HG03060 (cell line): ENCODE measurements around the gene ARL4C.

Experiments used
- ATAC-seq: cut with Tn5 transposase; IDR thresholded peaks from one replicate; pipeline ENCODE4 v1.9.1; 2021; ENCODE audit warnings: low read depth, moderate number of reproducible peaks; ENCODE audit not compliant: unreplicated experiment

The ARL4C gene

DNA sequence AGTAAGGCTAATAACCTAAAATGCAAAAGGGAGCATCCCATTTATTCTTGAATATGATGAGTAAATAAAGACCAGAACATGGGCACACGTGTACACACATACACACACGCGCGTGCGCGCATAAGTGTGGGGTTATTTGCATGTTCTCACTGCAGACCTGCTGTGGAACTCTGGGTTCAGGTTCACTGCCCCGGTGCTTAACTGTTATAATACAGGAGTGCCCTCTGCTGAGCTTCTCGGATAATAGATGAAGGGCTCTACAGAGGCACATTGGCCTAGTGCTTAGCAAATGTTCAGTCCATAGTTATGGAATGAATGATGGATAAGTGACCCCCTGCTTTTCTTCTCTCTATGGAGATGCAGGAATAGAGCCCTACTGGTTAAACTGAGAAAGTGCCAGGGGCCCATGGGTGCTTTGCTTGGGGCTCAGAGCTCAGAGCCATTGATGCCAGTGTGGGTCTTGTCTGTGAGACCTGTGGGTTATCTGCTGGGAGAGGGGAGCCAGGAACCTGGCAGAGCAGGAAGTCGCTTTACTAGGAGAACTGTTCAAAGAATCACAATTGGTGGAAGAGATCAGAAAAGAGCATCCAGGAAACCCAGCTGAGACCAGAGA is 3.6 kb upstream of the ARL4C start:
- peak; percentile 51 for ATAC-seq

DNA sequence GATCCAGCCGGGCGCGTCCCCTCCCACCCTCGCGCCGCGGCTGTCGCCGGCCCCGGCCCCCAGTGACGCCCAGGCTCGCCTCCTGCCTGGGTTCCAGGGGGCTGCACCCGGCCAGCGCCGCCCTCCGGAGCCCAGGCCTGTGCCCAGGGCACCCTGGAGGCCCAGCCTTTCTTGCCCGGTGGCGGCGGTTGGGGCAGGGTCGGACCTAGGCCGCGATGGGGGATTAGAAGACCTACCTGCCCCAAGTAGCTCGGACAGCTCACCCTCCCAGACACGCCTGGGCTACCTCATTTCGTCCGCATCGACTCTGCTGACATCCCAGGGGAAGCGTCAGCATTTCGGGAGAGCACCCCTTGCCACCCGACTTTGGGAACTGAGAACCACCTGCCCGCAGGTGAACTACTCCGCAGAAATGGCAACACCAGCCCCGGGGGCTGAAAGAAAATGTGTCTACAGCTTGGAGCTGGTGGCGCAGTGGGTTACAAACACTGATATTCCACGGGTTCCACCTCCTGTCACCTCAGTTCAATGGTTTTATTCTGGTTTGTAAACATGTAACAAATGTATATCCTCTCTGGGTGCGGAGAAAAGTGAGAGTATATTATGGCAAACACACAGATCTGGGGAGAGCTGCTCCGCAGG is 834 bp upstream of the ARL4C start:
- no peak for ATAC-seq

DNA sequence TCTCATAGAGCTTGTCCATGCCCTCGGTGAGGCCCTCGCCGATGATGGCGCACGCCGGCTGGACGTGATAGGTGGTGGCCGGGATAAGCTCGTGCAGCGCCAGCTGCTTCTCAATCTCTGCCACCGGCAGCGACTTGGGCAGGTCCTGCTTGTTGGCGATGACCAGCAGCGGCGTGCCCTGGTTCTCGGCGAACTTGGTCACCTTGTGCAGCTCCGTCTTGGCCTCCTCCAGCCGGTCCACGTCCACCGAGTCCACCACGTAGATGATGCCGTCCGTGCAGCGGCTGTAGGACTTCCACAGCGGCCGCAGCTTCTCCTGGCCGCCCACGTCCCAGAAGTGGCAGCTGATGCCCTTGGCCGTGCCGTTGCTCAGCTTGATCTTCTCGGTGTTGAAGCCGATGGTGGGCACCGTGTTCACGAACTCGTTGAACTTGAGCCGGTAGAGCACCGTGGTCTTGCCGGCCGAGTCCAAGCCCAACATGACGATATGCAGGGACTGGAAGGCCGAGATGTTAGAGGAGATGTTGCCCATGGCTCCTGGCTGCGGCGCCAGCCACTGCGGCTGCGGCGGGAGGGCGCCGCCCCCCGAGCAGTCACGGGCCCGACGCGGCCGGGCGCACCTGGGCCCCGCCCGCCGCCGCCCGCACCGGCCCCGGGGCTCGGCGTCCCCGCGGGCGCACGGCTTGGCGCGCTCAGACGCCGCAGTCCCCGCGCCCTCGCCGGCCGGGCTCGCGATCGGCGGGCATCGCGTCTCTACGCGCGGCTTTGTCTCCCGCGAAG is 636 bp downstream of the ARL4C start:
- ATAC-seq = no peak

DNA sequence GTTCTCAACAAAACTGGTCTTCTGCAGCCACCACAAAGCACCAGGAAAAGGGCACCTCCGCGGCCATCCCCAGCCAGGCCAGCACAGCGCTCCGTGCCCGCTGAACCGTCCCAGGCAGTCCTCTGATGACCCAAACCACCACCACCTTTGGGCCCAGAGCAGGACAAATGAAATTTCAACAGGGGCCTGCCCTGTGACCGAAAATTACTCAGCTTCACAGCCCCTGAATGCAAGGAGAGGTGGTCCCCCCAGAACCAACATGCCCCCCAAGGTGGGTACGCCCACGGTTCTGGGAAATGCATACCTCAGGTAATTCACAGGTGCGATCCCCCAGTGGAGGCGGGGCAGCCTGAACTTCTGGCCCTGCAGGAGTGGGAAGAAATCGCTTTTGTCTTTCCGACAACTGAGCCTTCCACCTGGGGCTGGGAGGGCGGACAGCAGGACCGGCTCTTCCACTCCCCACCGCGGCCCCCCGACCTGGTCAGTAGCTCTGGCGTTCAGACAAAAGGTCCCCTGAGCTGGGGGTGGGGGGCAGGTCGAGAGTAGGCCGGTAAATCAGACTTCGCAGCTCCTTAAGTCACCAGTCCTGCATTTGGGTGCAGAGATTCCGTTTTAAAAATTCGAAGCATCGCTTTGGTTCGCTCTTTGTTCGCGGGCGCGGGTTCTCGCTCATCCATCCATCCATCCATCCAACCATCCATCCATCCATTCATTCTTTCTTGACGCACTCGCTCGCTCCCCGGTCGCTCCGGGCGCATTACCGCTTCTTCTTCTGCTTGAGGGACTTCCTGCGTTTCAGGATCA is 1.4 kb downstream of the ARL4C start:
- ATAC-seq = no peak

DNA sequence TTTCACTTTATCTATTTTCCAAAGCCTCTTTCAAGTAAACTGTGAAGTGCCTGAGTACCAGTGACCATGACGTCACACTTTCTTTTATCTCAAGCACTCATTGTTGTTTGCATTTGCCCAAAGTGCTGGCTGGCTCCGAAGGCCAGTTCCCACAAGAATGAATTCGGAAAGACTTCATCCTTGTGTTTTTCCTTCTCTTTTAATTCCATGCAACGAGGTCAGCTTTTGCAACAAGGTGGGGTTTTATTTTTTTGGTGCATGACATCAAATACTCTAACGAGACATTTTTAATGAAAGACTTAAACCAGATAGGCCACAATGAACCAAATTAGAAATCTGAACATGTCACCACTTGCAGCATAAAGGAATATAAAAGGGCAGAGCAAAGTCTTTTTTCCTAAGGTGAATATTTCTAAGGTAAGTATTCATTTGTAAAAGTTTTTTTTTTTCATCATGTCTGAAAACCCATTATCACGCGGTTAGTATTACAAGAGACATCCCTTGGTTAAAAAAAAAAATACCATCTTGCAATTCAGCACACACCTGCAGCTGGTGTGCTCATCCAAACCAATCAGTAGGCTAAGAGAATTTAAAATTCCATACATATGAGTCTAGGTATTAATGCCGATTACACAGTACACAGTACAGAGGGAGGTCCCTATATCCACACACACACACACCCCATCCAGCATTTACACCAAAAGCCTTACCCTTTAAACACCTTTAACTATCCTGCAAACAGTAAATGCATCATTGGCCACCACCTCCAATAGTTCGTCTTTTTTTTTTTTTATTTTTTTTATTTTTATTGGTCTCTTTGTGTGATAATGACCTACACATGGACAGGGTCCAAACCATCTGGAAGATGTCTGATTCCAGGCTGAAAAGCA is 2.3 kb downstream of the ARL4C start:
- no peak for ATAC-seq

DNA sequence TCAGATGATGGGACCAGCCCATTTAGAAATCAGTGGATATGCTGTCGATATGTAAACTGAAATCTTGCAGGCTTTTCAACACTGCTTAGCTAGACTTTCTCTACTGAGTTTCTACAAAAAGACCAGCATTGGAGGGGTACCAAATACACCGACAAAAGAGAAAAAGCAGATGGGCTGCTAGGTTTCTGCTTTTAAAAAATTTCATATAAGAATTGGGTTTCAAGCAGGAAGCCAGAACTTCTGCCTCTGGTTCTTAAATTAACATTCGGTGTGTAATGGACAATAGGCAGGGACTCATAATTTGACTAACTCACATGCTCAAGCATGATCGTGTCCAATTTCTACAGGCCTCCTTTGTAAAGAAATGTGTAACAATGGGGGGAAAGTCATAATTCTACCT is 3.1 kb downstream of the ARL4C start:
- ATAC-seq = no peak

DNA sequence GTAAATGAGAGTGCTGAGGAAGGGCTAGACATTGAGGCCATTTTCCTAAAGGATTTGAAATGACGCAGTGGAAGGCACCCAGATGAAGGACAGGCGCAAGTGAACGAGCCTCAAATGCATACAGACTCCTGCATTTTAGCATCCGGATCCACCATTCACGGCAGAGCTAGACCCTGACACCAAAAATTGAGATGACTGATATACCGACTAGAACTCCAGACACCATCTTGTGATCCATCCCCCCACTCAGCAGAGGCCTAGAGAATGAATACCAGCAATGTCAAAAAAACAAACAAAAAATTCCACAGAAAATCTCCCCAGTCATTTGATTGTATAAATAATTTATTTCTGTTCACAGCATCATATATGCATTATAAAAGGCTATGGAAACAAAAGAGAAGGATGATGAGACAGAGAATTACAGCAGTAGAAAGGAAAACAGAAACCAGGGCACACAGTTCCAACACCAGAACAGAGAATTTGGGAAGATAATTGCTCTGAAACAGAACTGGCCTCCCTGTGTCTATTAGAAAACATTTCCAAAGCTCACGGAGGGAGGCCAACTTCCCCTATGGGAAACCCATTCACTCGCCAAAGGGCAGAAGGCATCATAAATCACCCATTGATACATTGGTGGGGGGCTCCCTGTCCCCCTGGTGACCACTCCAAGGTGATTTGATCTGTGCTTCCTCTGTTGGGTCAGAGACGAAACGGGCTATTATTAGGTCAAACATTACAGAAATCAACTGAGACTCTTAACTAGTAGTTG is 4.0 kb downstream of the ARL4C start:
- ATAC-seq = no peak

DNA sequence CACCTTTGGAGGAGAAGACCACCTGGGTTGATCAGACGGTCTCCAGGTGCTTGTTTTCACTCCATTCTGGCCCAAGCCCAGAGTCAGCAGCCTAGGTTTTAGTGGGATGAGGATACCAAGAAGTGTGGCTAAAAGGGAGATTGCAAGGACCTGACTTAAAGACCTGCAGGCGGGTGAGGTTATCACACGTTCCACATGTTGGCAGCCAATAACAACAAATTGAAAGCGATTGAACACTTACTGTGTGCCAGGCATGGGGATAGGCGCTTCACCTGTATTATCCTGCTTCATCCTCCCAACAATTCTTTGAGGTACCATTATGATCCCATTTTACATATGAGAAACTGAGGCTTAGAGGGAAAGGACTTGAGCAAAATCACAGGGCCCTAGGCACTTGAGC is 5.0 kb downstream of the ARL4C start:
- ATAC-seq = no peak

DNA sequence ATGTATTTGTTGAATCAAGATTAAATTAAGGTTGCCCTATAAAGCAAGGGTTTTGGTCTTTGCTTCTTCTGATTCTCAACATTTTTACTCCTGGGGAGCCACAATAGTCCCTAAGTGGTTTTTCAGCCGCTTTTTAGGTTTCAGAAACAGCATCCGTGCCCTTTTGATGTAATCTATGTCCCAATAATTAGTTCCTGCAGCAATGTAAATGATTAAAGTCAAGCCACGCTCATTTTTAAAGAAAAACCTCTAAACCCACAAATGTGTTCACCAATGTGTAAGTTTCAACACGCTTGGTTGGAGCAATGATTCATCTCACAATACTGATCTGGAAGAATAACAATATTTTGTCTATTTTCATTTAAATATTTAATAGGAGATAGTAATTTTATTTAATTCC is 5.6 kb downstream of the ARL4C start:
- no peak for ATAC-seq

DNA sequence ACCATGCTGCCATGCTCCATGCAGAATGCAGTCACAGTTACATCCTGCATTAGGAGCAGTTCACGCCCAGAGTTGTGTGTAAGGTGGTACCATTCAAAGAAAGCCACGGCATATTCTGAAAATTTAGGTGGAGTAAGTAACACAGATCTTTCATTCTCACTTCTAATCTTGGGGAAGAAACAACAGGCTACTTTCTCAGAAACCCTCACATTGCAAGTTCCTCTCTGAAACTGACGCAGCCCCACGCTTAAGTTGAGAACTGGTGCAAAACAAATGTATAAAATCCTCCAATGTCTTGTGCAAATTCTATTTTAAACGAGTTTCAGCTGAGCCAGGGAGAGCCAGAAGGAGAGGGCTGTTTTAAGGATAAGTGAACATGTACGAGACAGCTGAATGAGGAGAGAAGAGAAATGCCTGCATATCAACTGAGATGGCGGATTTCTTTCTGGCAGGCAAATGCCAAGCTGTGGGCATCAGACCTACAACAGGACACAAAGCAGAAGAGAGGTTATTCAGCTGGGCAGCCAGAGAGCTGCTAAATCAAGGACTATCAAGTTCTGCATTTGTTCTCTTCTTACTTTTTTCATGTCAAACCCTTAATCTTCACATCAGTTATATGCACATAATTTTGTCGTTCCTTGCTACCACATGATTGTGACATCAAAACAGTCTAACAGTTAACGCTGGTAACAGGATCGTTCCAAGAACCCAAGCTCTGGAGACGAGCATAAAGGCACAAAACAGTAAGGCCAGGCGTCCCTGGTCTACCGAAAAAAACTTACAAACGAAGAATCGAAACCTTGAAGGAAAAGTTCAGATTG is 6.4 kb downstream of the ARL4C start:
- ATAC-seq = no peak

DNA sequence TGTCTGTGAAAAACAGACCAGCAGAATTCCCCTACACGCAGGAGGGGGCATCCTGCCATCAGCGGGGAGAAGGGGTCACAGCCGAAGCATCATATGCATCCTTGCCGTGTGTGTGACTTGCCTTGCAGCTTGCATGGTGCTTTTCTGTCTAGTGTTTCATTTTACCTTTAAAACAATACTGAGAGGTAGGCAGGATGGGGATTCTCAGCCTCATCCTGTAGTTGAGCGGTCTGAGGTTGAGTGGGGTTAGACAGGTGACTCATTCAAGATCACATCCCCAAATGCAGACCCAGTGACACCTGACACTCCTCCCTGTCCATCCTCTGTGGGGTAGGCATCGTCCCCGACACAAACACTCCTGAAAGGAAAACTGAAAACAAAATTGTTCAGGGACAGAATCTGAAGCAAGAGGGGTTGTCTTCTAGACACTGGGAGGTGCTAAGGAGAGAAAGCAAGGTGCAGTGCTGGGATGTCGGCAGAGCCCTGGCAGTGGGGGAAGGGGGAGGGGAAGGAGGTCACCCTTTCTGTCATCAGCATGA is 7.9 kb downstream of the ARL4C start:
- no peak for ATAC-seq

DNA sequence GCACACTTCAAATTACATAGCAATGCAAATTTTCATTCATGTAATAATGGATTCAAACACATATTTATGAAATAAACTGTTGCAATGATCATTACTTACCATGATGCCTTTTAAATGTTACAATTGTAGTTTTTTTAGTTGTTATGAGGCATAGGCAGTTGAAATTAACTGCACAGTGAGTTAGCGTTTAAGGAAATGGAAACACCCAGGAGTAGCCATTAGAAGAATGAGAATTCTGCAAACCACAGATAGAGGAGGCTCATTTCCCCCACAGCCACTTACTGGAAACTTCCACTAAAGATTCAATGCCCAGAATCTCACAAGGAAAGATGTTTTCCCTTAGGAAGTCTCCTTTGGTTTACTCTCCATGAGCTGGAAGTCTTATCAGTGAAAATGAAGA is 8.4 kb downstream of the ARL4C start:
- ATAC-seq = no peak

DNA sequence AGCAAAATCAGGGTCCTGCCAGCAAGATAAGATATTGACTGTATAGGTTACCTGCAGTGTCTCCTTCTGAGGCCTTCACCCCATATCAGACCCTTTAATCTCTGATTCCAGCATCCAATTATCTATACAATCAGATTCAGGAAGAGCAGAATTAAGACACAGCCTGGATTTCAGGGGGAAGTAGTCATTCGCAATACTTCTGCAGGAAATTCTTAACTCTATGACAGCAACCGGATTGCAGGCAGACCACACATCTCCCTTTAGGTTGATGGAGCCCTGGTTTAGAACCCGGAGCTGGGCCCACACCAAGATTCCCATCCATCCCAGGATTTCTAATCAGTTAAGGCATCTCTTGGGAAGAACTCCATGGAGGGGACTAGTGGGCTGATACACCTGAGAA is 9.5 kb downstream of the ARL4C start:
- ATAC-seq = no peak

DNA sequence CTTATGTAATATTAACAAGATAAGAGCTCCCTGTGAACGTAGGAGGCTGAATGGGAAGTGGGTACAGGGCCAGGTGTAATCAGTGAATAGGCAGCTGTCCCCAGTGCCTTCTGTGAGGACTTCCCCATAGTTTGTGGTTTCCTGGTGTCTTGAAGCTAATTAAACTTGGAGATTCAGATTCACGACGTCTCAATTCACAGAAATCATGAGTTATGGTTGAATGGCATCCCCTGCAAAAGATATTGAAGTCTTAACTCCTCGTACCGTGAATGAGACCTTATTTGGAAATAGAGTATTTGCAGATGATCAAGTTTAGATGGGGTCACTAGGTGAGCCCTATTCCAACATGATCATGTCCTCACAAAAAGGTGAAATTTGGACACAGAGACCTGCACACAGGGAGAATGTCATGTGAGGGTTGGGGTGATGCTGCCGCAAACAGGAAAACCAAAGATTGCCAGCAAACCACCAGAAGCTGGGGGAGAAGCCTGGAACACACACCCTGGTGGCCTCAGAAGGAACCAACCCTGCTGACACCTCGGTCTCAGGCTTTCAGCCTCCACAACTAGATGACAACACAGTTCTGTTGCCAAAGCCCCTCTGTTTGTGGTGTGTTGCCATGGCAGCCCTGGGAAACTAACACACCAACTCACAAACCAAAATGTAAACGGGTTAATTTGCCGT is 13.2 kb downstream of the ARL4C start:
- ATAC-seq = no peak

DNA sequence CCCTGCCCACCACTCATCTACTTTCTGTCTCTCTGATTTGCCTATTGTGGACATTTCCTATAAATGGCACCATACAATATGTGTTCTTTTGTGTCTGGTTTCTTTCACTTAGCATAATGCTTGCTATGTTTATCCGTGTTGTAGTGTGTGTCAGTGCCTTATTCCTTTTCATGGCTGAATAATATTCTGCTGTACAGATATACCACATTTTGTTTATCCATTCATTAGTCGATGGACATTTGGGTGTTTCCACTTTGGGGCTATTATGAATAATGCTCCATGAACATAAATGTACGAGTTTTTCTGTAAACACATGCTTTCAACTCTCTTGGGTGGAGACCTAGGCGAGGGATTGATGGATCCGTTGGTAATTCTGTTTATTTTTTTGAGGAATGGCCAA is 15.6 kb downstream of the ARL4C start:
- no peak for ATAC-seq

DNA sequence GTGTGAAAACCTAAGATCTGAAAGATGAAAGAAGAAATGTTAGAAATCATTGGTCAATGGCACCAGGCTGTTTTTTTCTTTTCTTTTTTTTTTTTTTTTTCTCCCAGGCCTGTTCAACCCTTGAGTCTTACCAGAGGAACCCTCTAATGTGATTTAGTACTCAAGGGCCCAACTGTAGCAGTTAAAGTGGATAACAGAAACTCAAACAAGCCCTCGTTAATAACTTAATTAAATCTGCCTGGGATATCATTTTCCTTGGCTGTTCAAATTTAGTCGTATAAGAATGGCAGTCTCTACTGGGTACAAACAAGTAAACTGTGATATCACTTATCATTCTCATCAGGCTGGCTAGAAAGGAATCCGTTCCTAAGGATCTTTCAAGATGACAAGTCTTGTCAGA is 16.5 kb downstream of the ARL4C start:
- no peak for ATAC-seq

DNA sequence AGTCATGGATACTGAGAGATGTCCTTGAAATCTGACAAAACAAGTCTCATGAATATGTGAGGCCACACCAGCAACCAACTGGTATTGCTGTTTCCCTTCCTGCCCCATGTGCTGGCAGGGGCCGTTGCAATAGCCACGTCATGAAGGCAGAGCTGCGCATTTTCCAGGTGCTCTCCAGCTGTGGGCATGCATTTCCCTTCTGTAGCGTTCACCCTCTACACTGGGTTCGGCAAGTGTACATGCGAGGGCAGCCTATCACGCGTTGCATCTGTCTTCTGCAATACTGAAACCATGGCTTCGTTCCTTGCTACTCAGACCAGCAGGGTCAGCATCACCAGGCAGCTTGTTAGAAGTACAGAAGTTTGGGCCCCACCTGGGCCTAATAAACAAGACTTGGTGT is 17.4 kb downstream of the ARL4C start:
- ATAC-seq = no peak
